Nephron (organoid): ENCODE data around the gene DNAJC1.
"Not testable (repeated sequence)": the region's sequence is repeated elsewhere in the genome, so short reads cannot be mapped to it uniquely, and the experiment has no call there.

Source experiments
- H3K27ac Mint-ChIP-seq, 3 experiments: 2 replicates each; pipeline ENCODE4 v1.8.0; 2020; ENCODE audit warnings: mixed read lengths in 3 of 3, mild to moderate bottlenecking in 2 of 3, moderate library complexity in 1 of 3
- H3K27me3 Mint-ChIP-seq: 2 replicates; pipeline ENCODE4 v1.8.0; 2021; ENCODE audit warnings: low read depth, mild to moderate bottlenecking, moderate library complexity, mixed read lengths
- H3K36me3 Mint-ChIP-seq: 2 replicates; pipeline ENCODE4 v1.8.0; 2020; ENCODE audit warnings: low read depth, mixed read lengths
- H3K4me1 Mint-ChIP-seq: 2 replicates; pipeline ENCODE4 v1.8.0; 2020; ENCODE audit warnings: mixed read lengths
- H3K4me3 Mint-ChIP-seq, 3 experiments: 2 replicates each; pipeline ENCODE4 v1.8.0; 2020; ENCODE audit warnings: mild to moderate bottlenecking in 3 of 3, mixed read lengths in 3 of 3, moderate library complexity in 2 of 3
- H3K9me3 Mint-ChIP-seq: 2 replicates; pipeline ENCODE4 v1.8.0; 2020; ENCODE audit warnings: mixed read lengths
- CTCF ChIP-seq, 3 experiments: fragments of 200-600 bp; sonication (generic); IDR thresholded peaks; one replicate each; pipeline ENCODE4 v1.5.0; 2021; ENCODE audit warnings: antibody characterized with exemption in 3 of 3; ENCODE audit not compliant: unreplicated experiment in 3 of 3

Gene DNAJC1

DNA sequence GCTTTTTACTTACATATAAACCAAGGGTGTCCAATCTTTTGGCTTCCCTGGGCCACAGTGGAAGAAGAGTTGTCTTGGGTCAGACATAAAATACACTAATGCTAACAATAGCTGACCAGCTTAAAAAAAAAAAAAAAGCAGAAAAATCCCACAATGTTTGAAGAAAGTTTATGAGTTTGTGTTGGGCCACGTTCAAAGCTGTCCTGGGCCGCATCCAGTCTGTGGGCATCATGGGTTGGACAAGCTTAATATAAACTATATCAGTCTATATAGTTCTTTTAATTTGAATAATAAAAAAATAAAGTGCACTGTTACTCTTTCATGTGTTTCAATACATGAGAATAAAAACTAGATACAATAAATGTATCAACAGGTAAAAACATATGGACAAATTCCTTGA is 179.9 kb downstream of the DNAJC1 start:
- H3K9me3 Mint-ChIP-seq, result peaks cover 41% of the 10 kb centered on the region
- H3K27me3 Mint-ChIP-seq, result no peaks in the 10 kb centered on the region
- no peak overlapping the region for H3K4me3 Mint-ChIP-seq
- H3K4me1 Mint-ChIP-seq, result no peaks in the 10 kb centered on the region
- H3K36me3 Mint-ChIP-seq, result peaks cover 47% of the 10 kb centered on the region
- TF ChIP-seq CTCF (IDR thresholded peaks at IDR 0.05; ENCODE audit: unreplicated experiment in 3 of 3), result no peak
- no peak overlapping the region for H3K27ac Mint-ChIP-seq

DNA sequence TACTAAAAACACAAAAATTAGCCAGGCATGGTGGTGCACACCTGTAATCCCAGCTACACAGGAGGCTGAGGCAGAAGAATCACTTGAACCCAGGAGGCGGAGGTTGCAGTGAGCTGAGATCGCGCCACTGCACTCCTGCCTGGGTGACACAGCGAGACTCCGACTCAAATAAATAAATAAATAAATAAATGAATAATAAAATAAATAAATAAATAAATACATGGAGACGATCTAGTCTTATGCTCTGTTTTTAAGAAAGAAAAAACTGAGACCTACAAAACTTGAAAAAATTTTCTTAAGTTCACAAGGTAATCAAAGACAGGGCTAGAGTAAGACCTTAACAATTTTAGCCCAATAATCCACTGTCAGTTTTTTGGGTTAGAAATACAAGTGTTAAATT is 181.3 kb downstream of the DNAJC1 start:
- not testable (repeated sequence) for H3K4me1 Mint-ChIP-seq, H3K4me3 Mint-ChIP-seq, H3K27me3 Mint-ChIP-seq, H3K27ac Mint-ChIP-seq
- Mint-ChIP-seq H3K9me3 (peaks cover 34% of the 10 kb centered on the region), H3K36me3 (peaks cover 44% of the 10 kb centered on the region)

- no peak overlapping the region for H3K27ac Mint-ChIP-seq
- H3K9me3 Mint-ChIP-seq, result peaks cover 25% of the 10 kb centered on the region
- no peak overlapping the region for H3K4me3 Mint-ChIP-seq
- H3K4me1 Mint-ChIP-seq, result no peaks in the 10 kb centered on the region
- H3K36me3 Mint-ChIP-seq, result peaks cover 35% of the 10 kb centered on the region
- no peak for TF ChIP-seq CTCF (IDR thresholded peaks at IDR 0.05; ENCODE audit: unreplicated experiment in 3 of 3)
- no peaks in the 10 kb centered on the region for H3K27me3 Mint-ChIP-seq
Observed at GRCh38 chr10:21820952-21821351, 182.6 kb downstream of the DNAJC1 start.

DNA sequence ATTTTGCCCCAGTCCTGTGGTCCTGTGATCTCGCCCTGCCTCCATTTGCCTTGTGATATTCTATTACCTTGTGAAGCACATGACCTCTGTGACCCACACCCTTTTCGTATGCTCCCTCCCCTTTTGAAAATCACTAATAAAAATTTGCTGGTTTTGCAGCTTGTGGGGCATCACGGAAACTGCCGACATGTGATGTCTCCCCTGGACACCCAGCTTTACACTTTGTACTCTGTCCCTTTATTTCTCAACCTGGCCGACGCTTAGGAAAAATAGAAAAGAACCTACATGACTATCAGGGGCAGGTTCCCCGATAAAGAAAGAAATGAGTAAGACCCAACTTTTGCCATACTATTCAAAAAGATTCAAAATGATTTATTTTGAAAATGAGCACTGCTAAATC is 185.1 kb downstream of the DNAJC1 start:
- peaks cover 14% of the 10 kb centered on the region for H3K9me3 Mint-ChIP-seq

GRCh38 chr10:21814866-21815265 is 188.7 kb downstream of the DNAJC1 start:
- Mint-ChIP-seq H3K27ac (no peak overlapping the region), H3K4me3 (no peak overlapping the region), H3K9me3 (peaks cover 14% of the 10 kb centered on the region), H3K36me3 (peaks cover 22% of the 10 kb centered on the region), H3K4me1 (no peaks in the 10 kb centered on the region), H3K27me3 (no peaks in the 10 kb centered on the region)
- no peak for TF ChIP-seq CTCF (IDR thresholded peaks at IDR 0.05; ENCODE audit: unreplicated experiment in 3 of 3)

More for the DNA sequence above, 185.1 kb downstream of the DNAJC1 start:
- peaks cover 25% of the 10 kb centered on the region for H3K36me3 Mint-ChIP-seq
- H3K27me3 Mint-ChIP-seq, H3K27ac Mint-ChIP-seq, H3K4me1 Mint-ChIP-seq, H3K4me3 Mint-ChIP-seq: not testable (repeated sequence)

DNA sequence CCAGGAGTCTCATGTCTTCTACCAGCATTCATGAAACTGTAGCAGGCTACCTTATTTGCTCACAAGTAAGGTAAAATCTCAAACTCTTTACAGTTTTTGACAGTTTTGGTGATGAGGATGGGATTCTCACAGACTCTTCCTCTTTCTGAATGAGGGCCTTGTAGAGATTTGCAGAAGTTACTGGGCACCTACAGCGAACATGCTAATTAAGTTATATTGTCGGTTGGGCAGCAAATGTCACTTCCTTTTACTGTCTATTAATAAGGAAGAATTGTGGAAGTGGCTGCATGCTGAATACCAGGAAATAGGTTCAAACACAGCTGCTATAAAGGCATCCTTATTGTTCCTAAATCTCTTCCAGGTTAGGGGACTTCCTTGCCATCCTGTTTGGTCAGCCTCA is 189.6 kb downstream of the DNAJC1 start:
- Mint-ChIP-seq H3K4me1 (no peaks in the 10 kb centered on the region), H3K27ac (no peak overlapping the region), H3K36me3 (peaks cover 22% of the 10 kb centered on the region), H3K9me3 (peaks cover 14% of the 10 kb centered on the region), H3K4me3 (no peak overlapping the region), H3K27me3 (no peaks in the 10 kb centered on the region)
- no peak for TF ChIP-seq CTCF (IDR thresholded peaks at IDR 0.05; ENCODE audit: unreplicated experiment in 3 of 3)

- H3K27me3 Mint-ChIP-seq, result no peaks in the 10 kb centered on the region
- H3K36me3 Mint-ChIP-seq, result peaks cover 9% of the 10 kb centered on the region
- H3K9me3 Mint-ChIP-seq, result peaks cover 6% of the 10 kb centered on the region
- H3K4me1 Mint-ChIP-seq, result peaks cover 9% of the 10 kb centered on the region
- no peak overlapping the region for H3K27ac Mint-ChIP-seq
- no peak for TF ChIP-seq CTCF (IDR thresholded peaks at IDR 0.05; ENCODE audit: unreplicated experiment in 3 of 3)
- no peak overlapping the region for H3K4me3 Mint-ChIP-seq
Observed at GRCh38 chr10:21811245-21811585, 192.3 kb downstream of the DNAJC1 start.
